Subcutaneous abdominal adipose tissue (tissue), 5 donors: ENCODE measurements around the gene CDH16.

Experiments
- H3K27ac ChIP-seq: one replicate; pipeline ENCODE4 v1.7.0; 2013; ENCODE audit warnings: low read depth, mild to moderate bottlenecking, inconsistent platforms, low read length, moderate library complexity
- H3K27me3 ChIP-seq, 5 donors: one replicate each; pipeline ENCODE4 v1.7.0; 2013; ENCODE audit warnings: low read length in 5 of 5, inconsistent platforms in 1 of 5; ENCODE audit not compliant: control insufficient read depth in 5 of 5, insufficient read depth in 4 of 5
- H3K36me3 ChIP-seq, 5 donors: one replicate each; pipeline ENCODE4 v1.7.0; 2013; ENCODE audit warnings: low read length in 5 of 5; ENCODE audit not compliant: control insufficient read depth in 5 of 5, insufficient read depth in 5 of 5
- H3K4me1 ChIP-seq, 5 donors: one replicate each; pipeline ENCODE4 v1.7.0; 2013; ENCODE audit warnings: low read length in 5 of 5, mild to moderate bottlenecking in 3 of 5, moderate library complexity in 1 of 5; ENCODE audit not compliant: control insufficient read depth in 5 of 5, insufficient read depth in 5 of 5
- H3K4me3 ChIP-seq, 5 donors: one replicate each; pipeline ENCODE4 v1.7.0; 2013; ENCODE audit warnings: low read length in 5 of 5, low read depth in 1 of 5
- H3K9ac ChIP-seq, 5 donors: one replicate each; pipeline ENCODE4 v1.7.0; 2013; ENCODE audit warnings: low read length in 5 of 5, mild to moderate bottlenecking in 4 of 5, moderate library complexity in 3 of 5
- H3K9me3 ChIP-seq, 5 donors: one replicate each; pipeline ENCODE4 v1.7.0; 2013; ENCODE audit warnings: low read length in 5 of 5; ENCODE audit not compliant: control insufficient read depth in 5 of 5
- donor health status: healthy.
- donor health status: healthy.
- donor health status: healthy.
- donor health status: healthy.
- donor health status: healthy.

Gene CDH16

GRCh38 chr16:66915041-66915440, 3.6 kb downstream of the CDH16 start:
- no peak overlapping the region for H3K27ac ChIP-seq
- H3K9me3 ChIP-seq, result no peaks in the 10 kb centered on the region
- no peaks in the 10 kb centered on the region for H3K4me1 ChIP-seq
- H3K9ac ChIP-seq, result no peak overlapping the region
- H3K4me3 ChIP-seq, result no peak overlapping the region
- H3K27me3 ChIP-seq, result peaks cover 0 to 40% (median 28%) of the 10 kb centered on the region in 5 donors
- no peaks in the 10 kb centered on the region for H3K36me3 ChIP-seq

DNA sequence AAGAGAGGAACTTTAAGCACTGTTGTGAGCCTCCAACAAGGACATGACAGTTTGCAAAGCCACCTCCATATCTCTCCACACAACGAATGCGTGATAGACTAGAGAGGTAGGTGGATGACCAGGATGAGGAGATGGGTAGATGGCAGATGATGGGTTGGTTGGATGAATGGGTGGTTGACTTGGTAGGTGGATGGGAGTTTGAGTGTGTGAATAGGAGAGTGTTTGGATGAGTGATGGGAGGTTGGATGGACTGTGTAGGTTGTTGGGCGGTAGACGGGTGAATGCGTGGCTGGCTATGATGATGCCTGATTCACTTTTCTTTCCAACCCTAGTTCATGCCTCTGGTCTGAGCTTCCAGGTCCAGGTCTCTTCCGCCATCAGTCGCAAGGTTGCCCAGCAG, 4.1 kb downstream of the CDH16 start:
- Histone ChIP-seq H3K36me3 (no peaks in the 10 kb centered on the region), H3K4me3 (no peak overlapping the region), H3K27ac (no peak overlapping the region), H3K27me3 (peaks cover 0 to 35% (median 27%) of the 10 kb centered on the region in 5 donors), H3K9me3 (no peaks in the 10 kb centered on the region), H3K4me1 (peaks cover 0 to 1% (median 0%) of the 10 kb centered on the region in 5 donors), H3K9ac (no peak overlapping the region)

GRCh38 chr16:66913711-66914110, 5.0 kb downstream of the CDH16 start:
- Histone ChIP-seq H3K27ac (no peak overlapping the region), H3K27me3 (peaks cover 0 to 28% (median 25%) of the 10 kb centered on the region in 5 donors), H3K9me3 (no peaks in the 10 kb centered on the region), H3K36me3 (no peaks in the 10 kb centered on the region), H3K4me3 (no peak overlapping the region), H3K9ac (no peak overlapping the region), H3K4me1 (peaks cover 0 to 1% (median 0%) of the 10 kb centered on the region in 5 donors)

DNA sequence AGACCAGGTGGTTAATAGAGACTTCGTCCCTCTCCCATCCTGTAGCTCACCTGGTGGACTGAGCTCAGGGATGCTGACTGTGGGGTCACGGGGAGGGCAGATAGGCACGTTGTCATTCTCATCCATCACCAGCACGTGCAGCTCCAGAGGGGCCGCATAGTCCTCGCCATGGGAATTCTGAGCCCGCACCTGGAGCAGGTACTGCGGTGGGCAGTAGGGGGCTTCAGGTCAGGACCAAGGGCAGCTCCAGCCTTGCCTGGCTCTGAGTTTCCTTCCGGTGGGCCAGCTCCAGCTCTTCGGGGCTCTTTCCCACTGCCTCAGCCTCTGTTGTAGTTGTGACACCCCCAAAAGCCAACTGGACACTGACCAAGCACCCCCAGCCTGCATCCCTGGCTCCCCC, 5.6 kb downstream of the CDH16 start:
- Histone ChIP-seq H3K27me3 (peaks cover 0 to 25% (median 22%) of the 10 kb centered on the region in 5 donors), H3K9ac (no peak overlapping the region), H3K4me3 (no peak overlapping the region), H3K9me3 (no peaks in the 10 kb centered on the region), H3K36me3 (no peaks in the 10 kb centered on the region), H3K4me1 (peaks cover 0 to 1% (median 0%) of the 10 kb centered on the region in 5 donors), H3K27ac (no peak overlapping the region)

GRCh38 chr16:66911801-66912200, 6.9 kb downstream of the CDH16 start:
- peaks cover 0 to 25% (median 17%) of the 10 kb centered on the region in 5 donors for H3K27me3 ChIP-seq
- H3K9ac ChIP-seq, result no peak overlapping the region
- H3K4me1 ChIP-seq, result peaks cover 0 to 1% (median 0%) of the 10 kb centered on the region in 5 donors
- no peak overlapping the region for H3K27ac ChIP-seq
- H3K9me3 ChIP-seq, result no peaks in the 10 kb centered on the region
- H3K4me3 ChIP-seq, result no peak overlapping the region
- no peaks in the 10 kb centered on the region for H3K36me3 ChIP-seq

GRCh38 chr16:66911112-66911511, 7.6 kb downstream of the CDH16 start:
- Histone ChIP-seq H3K4me1 (peaks cover 0 to 1% (median 0%) of the 10 kb centered on the region in 5 donors), H3K9ac (no peak overlapping the region), H3K9me3 (no peaks in the 10 kb centered on the region), H3K4me3 (no peak overlapping the region), H3K36me3 (no peaks in the 10 kb centered on the region), H3K27ac (no peak overlapping the region), H3K27me3 (peaks cover 0 to 25% (median 16%) of the 10 kb centered on the region in 5 donors)

DNA sequence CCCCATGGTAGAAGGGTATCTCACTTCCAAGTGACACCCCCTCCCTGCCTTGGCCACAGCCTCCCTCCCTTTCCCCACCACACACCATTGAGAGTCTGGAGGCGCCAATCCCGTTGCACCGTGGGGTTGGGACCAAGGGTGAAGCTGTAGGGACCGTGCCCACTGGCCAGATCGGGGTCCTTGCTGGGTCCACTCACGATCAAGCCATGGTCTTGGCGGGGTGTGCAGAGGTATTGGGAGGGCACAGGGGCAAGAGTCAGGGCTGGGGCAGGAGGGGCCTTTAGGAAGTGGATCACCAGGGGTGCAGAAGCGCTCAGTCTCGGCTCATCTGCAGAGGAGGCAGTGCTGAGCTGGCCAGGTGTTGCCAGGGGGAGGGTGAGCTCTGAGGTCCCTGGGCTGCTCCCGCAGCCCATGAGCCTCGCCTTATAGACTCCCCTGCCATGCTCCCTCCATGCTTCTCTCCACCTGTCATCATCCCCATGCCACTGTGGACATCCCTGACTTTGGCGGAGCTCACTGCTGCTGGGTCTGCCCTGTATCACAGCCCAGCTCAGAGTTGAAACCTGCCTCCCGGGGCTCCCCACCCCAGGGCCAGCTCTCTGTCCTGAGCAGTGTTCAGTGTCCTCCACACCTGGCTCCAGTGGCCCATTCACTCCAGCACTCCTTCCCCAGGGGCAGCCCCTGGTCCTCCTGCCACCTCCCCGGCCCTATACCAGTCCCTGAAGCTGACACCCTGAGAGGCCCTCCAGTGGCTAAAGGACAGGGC, 8.3 kb downstream of the CDH16 start:
- H3K4me3 ChIP-seq, result no peak overlapping the region
- H3K27ac ChIP-seq, result no peak overlapping the region
- no peaks in the 10 kb centered on the region for H3K9me3 ChIP-seq
- no peak overlapping the region for H3K9ac ChIP-seq
- peaks cover 0 to 25% (median 13%) of the 10 kb centered on the region in 5 donors for H3K27me3 ChIP-seq
- H3K4me1 ChIP-seq, result peaks cover 0 to 1% (median 0%) of the 10 kb centered on the region in 5 donors
- no peaks in the 10 kb centered on the region for H3K36me3 ChIP-seq

DNA sequence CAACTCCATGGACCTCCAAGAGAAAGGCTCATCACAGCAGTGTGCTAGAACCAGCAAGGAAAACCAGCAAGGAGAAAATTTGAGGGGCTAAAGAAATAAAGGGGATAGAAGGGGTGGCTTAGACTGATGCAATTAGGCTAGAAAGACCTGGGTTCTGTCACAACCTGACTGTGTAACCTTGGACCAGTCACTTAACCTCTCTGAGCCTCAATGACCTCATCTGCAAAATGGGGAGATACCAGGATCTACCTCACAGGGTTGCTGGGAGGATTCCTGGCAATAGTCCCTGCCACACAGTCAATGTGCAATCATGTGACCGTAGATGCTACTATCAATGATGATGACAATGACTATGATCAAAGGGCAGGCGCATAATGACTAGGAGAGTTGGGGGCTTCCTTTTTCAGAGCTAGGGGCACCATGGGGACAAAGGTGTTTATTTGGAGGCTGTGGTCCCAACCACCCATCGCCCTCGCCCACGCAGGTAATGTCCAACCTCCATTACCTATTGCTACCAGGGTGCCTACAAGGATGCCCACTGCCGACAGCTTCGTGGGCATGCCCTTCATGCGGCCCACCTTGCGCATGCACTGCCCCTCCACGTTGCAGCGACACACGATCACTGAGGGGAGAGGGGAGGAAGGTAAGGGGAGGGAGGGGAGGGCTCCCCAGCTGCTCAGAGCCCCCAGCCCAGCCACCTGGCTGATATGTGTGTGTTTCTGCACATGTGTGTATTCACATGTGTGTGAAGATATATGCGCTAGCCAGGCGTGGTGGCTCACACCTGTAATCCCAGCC, 9.7 kb downstream of the CDH16 start:
- Histone ChIP-seq H3K9me3 (no peaks in the 10 kb centered on the region), H3K9ac (no peak overlapping the region), H3K27ac (no peak overlapping the region), H3K4me3 (no peak overlapping the region), H3K4me1 (peaks cover 0 to 1% (median 0%) of the 10 kb centered on the region in 5 donors), H3K27me3 (peaks cover 0 to 20% (median 7%) of the 10 kb centered on the region in 5 donors), H3K36me3 (no peaks in the 10 kb centered on the region)

GRCh38 chr16:66908116-66908515, 10.6 kb downstream of the CDH16 start:
- H3K36me3 ChIP-seq, result no peaks in the 10 kb centered on the region
- H3K27ac ChIP-seq, result no peak overlapping the region
- H3K9me3 ChIP-seq, result no peaks in the 10 kb centered on the region
- no peak overlapping the region for H3K9ac ChIP-seq
- H3K4me1 ChIP-seq, result peaks cover 0 to 1% (median 0%) of the 10 kb centered on the region in 5 donors
- peaks cover 0 to 18% (median 7%) of the 10 kb centered on the region in 5 donors for H3K27me3 ChIP-seq
- no peak overlapping the region for H3K4me3 ChIP-seq
